Activated T-cell treated with anti-CD3 and anti-CD28 coated beads for 24 hours (primary cell): Measurements from ENCODE around the gene PHRF1.
A peak's percentile ranks its signal among the peaks of the same experiment; 100 is the strongest.

Experiments used
- DNase-seq: peaks from one replicate; pipeline ENCODE4 v3.0.0-alpha.2; 2020; ENCODE audit warnings: low read depth

PHRF1 gene

DNA sequence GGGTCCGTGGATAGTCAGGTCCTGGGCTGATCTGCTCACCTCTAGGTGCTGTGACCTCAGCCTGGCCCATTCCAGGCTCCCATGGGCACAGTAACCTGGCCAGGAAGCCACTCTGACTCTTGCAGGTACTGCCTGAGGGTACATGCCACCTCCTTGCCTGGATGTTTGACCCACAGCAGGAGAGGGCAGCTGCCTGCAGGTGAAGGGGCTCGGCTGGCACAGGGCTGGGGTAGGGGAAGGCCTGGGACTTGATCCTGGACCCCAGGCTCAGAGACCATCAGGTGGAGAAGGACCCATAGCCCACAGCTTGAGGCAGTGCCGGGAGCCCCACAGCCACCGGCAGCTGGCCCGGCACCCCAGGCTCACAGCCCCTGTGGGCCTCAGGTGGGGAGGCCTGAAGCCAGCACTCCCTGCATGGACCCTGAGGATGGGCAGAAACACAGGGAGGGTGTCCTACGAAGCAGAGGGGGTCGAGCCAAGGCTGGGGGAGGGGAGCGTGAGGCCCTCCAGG, 36.2 kb upstream of the PHRF1 start:
- DNase-seq: no peak

DNA sequence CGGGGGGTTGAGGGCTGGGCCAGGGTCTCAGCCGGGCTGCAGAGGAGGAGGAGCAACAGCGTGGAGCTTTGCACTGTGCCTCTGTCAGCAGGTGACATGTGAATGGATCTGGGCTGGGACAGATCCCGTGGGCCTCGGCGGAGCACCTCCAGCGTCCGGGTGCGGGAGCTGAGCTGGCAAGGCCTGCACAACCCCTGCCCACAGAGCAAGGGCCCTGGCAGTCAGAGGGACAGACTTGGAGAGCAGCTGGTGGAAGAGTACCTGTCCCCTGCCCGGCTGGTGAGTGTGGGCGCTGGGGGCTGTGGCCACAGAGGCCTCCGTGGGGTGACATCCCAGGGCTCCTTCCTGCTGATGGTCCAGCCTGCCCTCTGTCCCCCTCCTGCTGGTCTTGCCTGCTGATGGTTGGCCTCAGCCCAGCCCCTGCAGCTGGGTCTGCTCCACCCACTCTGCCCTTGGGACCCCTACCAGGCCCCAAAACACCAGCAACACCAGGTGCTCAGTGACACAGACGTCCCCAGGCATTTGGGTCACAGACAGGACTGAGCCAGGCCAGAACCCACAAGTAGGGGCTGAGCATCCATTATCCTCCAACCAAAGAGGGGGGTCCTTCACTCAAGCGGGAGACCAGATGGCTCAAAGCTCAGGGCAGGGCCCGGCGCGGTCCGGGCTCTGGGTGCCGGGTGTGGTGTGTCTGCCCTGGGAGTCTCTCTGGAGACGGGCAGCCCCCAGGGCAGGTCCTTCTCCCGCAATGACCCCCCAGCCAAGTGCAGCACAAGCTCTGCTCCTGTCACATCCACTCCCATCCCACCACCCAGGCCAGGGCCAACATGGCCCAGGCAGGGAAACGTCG, 35.5 kb upstream of the PHRF1 start:
- DNase-seq: no peak

DNA sequence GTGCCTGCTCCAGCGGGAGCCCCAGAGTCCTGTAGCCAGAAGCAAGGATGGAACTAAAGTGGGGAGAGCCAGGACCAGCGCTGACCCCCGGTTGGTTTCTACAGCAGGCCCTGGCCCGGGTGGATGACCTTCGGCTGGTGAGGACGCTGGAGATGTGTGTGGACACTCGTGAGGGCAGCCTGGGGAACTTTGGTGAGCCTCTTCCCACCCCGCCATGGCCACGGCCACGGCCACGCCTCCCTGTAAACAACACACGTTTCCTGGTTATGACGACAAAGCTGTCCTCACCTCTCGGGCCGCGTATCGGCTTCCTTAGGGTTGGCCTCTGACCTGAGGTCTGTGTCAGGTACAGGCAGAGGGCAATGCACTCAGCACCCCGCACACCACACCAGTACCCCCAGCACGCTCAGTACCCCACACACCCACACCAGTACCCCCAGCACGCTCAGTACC, 34.8 kb upstream of the PHRF1 start:
- DNase-seq: no peak

- DNase-seq: no peak
These were observed 31.5 kb upstream of the PHRF1 start for GRCh38 chr11:544817-545166.

GRCh38 chr11:545171-545570, 31.1 kb upstream of the PHRF1 start:
- DNase-seq: no peak

DNA sequence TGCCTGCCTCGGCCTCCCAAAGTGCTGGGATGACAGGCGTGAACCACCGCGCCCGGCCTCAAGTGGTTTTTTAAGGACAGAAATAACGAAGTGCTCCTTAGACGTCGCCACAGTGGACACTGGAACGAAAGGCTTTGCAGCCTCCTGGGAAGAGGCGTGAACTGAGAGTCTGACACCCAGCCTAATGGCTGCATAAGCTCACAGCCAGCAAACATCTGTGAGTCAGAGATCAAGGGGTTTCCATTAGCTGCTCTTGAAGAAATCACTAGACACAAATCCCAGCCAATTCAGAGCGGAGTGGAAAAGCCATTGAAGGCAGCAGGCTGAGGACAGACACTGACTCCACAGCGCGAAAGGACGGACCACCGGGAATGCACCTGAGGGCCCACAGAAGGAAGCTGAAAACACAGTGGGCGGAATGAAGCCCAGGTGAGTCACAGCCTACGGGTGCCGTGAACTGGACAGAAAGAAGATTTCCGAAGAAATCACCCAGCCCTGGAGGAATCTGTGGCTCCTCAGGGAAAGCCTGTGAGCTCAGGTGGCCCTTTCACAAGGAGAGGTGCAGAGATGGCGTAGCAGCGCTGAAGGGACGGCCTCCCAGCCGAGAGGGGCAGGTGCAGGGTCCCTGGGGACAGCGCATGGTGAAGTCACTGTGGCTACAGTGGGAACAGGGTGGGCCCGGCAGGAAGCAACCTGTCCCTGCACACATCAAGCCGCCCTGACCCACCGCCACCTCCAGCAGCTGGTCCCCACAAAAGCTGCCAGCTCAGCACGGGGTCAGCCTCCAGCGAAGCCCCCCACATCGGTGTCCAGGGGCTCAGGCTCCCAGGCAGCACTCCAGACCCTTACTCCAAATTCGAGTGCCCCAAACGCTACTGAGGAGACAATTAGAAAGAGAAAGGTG, 27.3 kb upstream of the PHRF1 start:
- no peak for DNase-seq

GRCh38 chr11:550021-550745, 26.1 kb upstream of the PHRF1 start:
- DNase-seq: no peak

DNA sequence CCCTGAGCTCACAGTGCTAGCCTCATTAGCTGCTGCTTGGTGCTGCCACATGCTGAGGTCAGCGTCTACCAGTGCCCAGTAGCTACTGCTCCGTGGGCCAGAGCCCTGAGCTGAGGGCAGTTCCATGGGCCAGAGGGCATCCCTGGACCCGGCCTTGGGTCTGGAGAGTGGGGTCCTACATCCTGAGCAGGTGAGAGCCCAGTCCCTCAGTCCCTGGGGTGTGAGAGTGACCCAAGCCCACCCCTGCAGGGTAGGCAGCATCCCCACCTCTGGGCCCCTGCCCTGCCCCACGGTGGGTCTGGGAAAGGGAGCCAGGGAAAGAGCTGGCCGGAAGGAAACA, 25.6 kb upstream of the PHRF1 start:
- no peak for DNase-seq

DNA sequence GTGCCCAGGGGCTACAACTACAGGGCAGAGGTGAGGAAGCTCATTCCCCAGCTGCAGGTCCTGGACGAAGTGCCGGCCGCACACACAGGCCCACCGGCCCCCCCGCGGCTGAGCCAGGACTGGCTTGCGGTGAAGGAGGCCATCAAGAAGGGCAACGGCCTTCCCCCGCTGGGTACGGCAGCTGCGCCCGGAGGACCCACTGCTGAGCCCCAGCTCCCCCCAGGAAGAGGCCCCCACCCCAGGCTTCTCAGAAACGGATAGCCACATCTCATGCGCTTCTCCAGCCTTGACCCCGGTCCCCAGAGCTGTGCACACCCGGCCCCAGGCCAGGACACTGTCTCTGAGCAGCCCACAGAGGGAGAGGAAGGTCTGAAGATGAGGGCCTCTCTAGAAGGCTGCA, 25.1 kb upstream of the PHRF1 start:
- DNase-seq: no peak

DNA sequence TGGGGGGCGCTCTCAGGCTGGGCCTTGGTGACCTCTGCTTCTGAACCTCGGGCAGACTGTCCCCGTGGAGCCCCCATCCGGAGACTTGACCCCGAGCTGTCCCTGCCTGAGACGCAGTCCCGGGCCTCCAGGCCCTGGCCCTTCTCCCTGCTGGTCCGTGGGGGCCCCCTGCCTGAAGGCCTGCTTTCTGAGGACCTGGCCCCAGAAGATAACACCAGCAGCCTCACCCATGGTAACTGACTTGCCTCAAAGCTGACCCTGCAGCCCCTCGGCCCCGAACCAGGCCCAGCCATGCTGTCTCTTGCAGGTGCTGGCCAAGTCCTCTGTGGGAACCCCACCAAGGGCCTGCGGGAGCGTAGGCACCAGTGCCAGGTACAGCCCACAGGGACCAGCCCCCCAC, 24.7 kb upstream of the PHRF1 start:
- no peak for DNase-seq

GRCh38 chr11:553083-553987, 22.9 kb upstream of the PHRF1 start:
- no peak for DNase-seq

GRCh38 chr11:553988-554340, 22.3 kb upstream of the PHRF1 start:
- no peak for DNase-seq

DNA sequence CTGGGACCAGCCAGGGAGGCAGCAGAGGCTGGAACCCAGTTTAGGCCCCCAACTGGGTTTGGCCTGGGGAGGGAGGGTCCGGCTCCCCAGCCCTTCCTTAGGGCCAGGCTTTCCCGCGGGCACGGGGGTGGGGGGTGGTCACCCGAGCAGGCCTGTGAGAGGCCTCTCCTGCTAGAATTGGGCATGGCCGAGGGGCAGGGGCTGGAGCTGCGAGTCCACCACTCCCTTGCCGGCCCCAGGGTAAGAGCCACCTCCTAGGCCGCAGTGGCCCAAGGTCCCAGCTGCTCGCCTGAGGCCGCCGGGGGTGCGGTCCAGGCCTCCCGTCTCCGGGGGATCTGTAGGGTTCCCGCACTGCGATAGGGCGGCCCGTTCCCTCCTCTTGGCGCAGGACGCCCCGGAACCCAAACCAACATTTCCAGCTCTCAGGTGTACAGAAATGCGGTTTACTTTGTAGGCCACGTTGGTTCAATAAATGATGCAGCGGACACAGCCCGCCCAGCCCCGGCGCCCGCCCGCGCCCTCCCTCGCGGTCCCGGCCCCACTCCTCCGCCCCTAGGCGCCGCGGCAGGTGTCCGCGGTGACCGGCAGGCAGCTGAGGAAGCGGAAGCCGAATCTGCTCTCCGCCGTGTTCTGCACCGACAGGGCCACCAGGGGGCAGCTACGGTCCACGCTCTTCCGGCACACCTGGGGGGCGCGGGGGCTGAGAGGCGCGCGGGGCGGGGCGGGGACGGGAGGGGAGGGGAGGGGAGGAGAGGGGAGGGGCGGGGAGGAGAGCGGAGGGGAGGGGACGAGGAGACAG, 21.6 kb upstream of the PHRF1 start:
- peak; percentile 52 for DNase-seq

DNA sequence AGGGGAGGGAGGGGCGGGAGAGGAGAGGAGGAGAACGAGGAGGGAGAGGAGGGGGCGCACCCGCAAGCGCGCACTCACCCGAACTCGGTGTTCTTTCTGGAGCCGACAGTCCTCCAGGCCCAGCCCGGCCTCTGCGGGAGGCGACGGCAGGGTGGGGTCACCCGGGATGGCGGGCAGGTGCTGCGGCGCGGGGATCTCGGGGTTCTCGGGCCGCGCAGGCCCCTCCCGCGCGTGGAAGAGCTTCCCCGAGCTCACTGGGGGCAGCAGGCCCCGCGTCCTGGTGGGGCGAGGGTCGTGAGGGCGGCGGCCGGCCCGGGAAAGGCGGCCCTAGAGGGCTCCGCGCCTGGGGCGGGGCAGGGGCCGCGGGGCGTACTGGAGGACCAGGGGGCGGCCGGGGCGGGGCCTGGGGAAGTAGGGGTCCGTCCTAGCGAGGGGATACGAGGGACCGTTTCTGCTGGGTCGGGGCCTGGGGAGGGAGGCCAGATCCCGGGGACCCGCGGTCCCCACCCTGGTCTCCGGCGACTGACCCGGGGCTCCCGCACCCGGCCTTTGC, 21.0 kb upstream of the PHRF1 start:
- DNase-seq: no peak

- no peak for DNase-seq
These were observed 20.2 kb upstream of the PHRF1 start for GRCh38 chr11:555780-556661.

- no peak for DNase-seq
These were observed 19.5 kb upstream of the PHRF1 start for GRCh38 chr11:556662-557256.

DNA sequence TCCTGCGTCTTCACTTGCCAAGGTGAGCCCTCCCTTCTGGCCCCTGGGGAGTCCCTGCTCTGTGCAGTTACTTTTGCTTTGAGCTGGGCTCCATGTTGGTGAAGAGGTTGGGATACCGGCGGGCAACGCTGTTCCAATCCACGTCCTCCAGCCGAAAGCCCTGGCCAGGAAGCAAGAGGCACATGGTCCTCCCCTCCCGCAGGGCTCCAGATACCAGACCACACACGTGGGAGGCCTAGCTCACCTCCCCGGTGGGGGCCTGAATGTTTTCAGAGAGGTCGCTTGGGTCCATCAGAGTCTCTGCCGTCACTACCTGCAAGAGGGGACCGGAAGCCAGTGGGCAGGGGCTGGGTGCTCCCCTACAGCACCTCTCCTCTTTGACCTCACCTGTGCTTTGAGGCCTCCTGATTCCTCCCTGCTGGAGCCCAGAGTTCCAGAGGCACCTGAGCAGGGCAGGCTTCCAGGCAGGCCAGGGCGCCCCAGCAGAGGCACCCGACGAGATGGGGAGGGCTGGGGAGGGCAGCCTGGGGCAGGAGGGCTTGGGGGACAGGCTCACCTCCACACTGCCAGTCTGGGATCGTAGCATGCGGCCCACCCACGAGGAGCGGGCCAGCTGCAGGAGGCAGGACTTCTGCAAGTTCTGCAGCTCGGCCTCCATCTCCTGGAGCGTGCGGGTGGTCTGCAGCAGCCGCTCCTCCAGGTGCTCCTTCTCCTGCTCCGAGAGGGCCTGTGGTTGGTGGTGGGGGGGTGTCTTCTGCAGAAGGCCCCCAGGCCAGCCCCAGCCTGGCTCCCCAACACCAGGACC, 18.7 kb upstream of the PHRF1 start:
- DNase-seq: no peak

DNA sequence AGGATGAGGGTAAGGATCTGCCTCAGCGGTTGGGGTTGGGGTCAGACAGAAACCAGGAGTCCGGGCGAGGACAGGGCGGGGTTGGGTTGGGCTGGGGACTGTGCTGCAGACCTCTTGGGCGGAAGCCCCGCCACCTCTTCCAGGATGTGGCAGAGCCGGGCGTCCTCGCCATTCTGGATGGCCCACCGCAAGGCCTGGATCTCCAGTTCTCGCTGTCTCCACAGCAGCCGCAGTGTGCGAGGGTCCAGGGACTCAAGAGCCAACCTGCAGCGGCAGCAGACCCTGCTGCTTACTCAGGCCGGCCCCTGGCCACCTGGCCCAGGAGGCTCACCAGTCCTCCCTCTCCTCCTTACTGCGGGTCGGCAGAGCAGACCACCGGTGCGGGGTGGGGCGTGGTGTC, 17.8 kb upstream of the PHRF1 start:
- no peak for DNase-seq
